ENCODE results near the gene ZNF860. TPM values are rescaled to one million over a fixed set of nuclear protein-coding genes. Genes with fewer than 3 reads are reported as not detected.
A peak's percentile ranks its signal among the peaks of the same experiment; 100 is the strongest.

The ZNF860 gene
- total and polyA plus RNA-seq, 2 donors (not counting 3 experiments of a cell fraction or from before 2014, with no cell fraction given) = 0.19 to 0.73 TPM

- Histone ChIP-seq H3K27me3 (ENCODE audit: control insufficient read depth in 2 of 2, insufficient read depth in 2 of 2, low read length in 2 of 2) (no peaks in the 10 kb centered on the region), H3K4me1 (ENCODE audit: control insufficient read depth, extremely low read depth, insufficient read depth, low read length) (peaks cover 24% of the 10 kb centered on the region), H3K79me2 (ENCODE audit: control insufficient read depth, insufficient read depth, low read length) (peaks cover 39% of the 10 kb centered on the region), H4K20me1 (replicated peaks; ENCODE audit: control insufficient read depth, extremely low read depth, insufficient read depth, low read length) (no peaks in the 10 kb centered on the region), H3K9me1 (replicated peaks; ENCODE audit: control insufficient read depth, extremely low read depth, insufficient read depth, low read length) (no peaks in the 10 kb centered on the region), H3K36me3 (ENCODE audit: control insufficient read depth in 2 of 2, extremely low read depth in 1 of 2, insufficient read depth in 2 of 2, low read length in 2 of 2) (no peaks in the 10 kb centered on the region), H3K27ac (ENCODE audit: insufficient read depth, low read depth, low read length) (no peak overlapping the region), H3K9me3 (replicated peaks; ENCODE audit: control insufficient read depth, insufficient read depth, low read length) (peaks cover under 1% of the 10 kb centered on the region), H3K4me2 (ENCODE audit: insufficient read depth, low read length) (peak overlapping the region; percentile 8), H3K9ac (replicated peaks; ENCODE audit: extremely low read depth, insufficient read depth, low read length) (no peak overlapping the region), H3K4me3 (replicated peaks in 1 of 3; ENCODE audit: insufficient read depth in 1 of 3, low read depth in 1 of 3, low read length in 3 of 3) (no peak overlapping the region), H2AFZ (ENCODE audit: low read depth, low read length) (no peak overlapping the region)
- FAIRE-seq (no peak), DNase-seq (ENCODE audit: low read depth, low spot score) (no peak)
- POLR2A ChIA-PET = no interaction called here
- CTCF ChIA-PET = interaction anchor here (1.1 to 1.3 kb wide), 2 partner anchors 10 to 14 kb away, joined by 4 to 6 read pairs; no protein-coding TSS in a partner anchor
- intact Hi-C loops (cut with micrococcal nuclease) (loop anchor here (5.0 kb wide), 2 partner anchors 99 to 429 kb away; partner anchors contain the start of gene STT3B), dilution Hi-C loops (cut with MboI; ENCODE audit: extremely low pct_ligation_motif_present, low sequenced_read_pairs) (no loop called here)
- TF ChIP-seq POLR2AphosphoS5 (IDR thresholded peaks at IDR 0.05; ENCODE audit: insufficient read depth, low read depth, low read length) (no peak), FOS (IDR thresholded peaks at IDR 0.05; ENCODE audit: borderline replicate concordance, insufficient read depth, low read length) (peak; percentile 25)
- BruUV-seq (replicated peaks) = no TSS peak
These were observed 20.6 kb upstream of the ZNF860 start for GRCh38 chr3:31960793-31961431.

- Histone ChIP-seq H3K4me2 (ENCODE audit: insufficient read depth, low read length) (peak overlapping the region; percentile 69), H3K27ac (ENCODE audit: insufficient read depth, low read depth, low read length) (peak overlapping the region; percentile 70), H2AFZ (ENCODE audit: low read depth, low read length) (peak overlapping the region; percentile 62), H3K4me3 (replicated peaks in 1 of 3; ENCODE audit: insufficient read depth in 1 of 3, low read depth in 1 of 3, low read length in 3 of 3) (no peak overlapping the region), H3K9me1 (replicated peaks; ENCODE audit: control insufficient read depth, extremely low read depth, insufficient read depth, low read length) (no peaks in the 10 kb centered on the region), H3K27me3 (ENCODE audit: control insufficient read depth in 2 of 2, insufficient read depth in 2 of 2, low read length in 2 of 2) (no peaks in the 10 kb centered on the region), H3K9me3 (replicated peaks; ENCODE audit: control insufficient read depth, insufficient read depth, low read length) (no peaks in the 10 kb centered on the region), H3K4me1 (ENCODE audit: control insufficient read depth, extremely low read depth, insufficient read depth, low read length) (peaks cover 32% of the 10 kb centered on the region), H3K36me3 (ENCODE audit: control insufficient read depth in 2 of 2, extremely low read depth in 1 of 2, insufficient read depth in 2 of 2, low read length in 2 of 2) (no peaks in the 10 kb centered on the region), H3K79me2 (ENCODE audit: control insufficient read depth, insufficient read depth, low read length) (peaks cover 48% of the 10 kb centered on the region), H3K9ac (replicated peaks; ENCODE audit: extremely low read depth, insufficient read depth, low read length) (no peak overlapping the region), H4K20me1 (replicated peaks; ENCODE audit: control insufficient read depth, extremely low read depth, insufficient read depth, low read length) (no peaks in the 10 kb centered on the region)
- ChIA-PET CTCF (interaction anchor here (0.8 kb wide), 1 partner anchor 8 kb away, joined by 3 read pairs; no protein-coding TSS in a partner anchor), POLR2A (interaction anchor here (0.6 kb wide), 1 partner anchor 8 kb away, joined by 3 read pairs; no protein-coding TSS in a partner anchor)
- BruUV-seq (replicated peaks) = no TSS peak
- TF ChIP-seq JUN (IDR thresholded peaks at IDR 0.05; ENCODE audit: borderline replicate concordance, insufficient read depth, insufficient read length, low read depth) = peak; percentile 79
- no peak for TF ChIP-seq EZH2 (IDR thresholded peaks at IDR 0.05; ENCODE audit: borderline replicate concordance, low read depth, low read length, severe bottlenecking)
- TF ChIP-seq CTCF (IDR thresholded peaks at IDR 0.05; ENCODE audit: extremely low read depth in 1 of 2, insufficient read depth in 1 of 2, low read depth in 1 of 2, low read length in 2 of 2) = no peak
- no peak for TF ChIP-seq POLR2A (IDR thresholded peaks at IDR 0.05; ENCODE audit: low read depth, low read length)
- peak; percentile 67 for TF ChIP-seq POLR2AphosphoS5 (IDR thresholded peaks at IDR 0.05; ENCODE audit: insufficient read depth, low read depth, low read length)
- peak; percentile 34 for TF ChIP-seq GATA2 (IDR thresholded peaks at IDR 0.05; ENCODE audit: insufficient read depth, insufficient read length, low read depth, low read length)
- no peak for TF ChIP-seq MYC (IDR thresholded peaks at IDR 0.05; ENCODE audit: low read depth, low read length)
- TF ChIP-seq FOS (IDR thresholded peaks at IDR 0.05; ENCODE audit: borderline replicate concordance, insufficient read depth, low read length) = peak; percentile 75
- TF ChIP-seq MAX (IDR thresholded peaks at IDR 0.05; ENCODE audit: insufficient read depth, insufficient read length) = peak; percentile 42
- FAIRE-seq (peak; percentile 78), DNase-seq (ENCODE audit: low read depth, low spot score) (peak; percentile 87)
- dilution Hi-C loops (cut with MboI; ENCODE audit: extremely low pct_ligation_motif_present, low sequenced_read_pairs) (no loop called here), intact Hi-C loops (cut with micrococcal nuclease) (loop anchor here (2.0 to 5.0 kb wide), 3 partner anchors 18 to 431 kb away; partner anchors contain the start of genes OSBPL10, STT3B and ZNF860)
These were observed 18.7 kb upstream of the ZNF860 start for GRCh38 chr3:31962801-31963205.

Measured in endothelial cell of umbilical vein (primary cell).